ENCODE data around the gene PLPPR4.

Gene PLPPR4

GRCh38 chr1:99348397-99349132, 84.3 kb downstream of the PLPPR4 start:
- H3K4me3 ChIP-seq (ENCODE audit: low read depth, low read length): no peak overlapping the region
- no peak overlapping the region for H3K9ac ChIP-seq (ENCODE audit: low read depth, low read length)
- no peaks in the 10 kb centered on the region for H3K4me1 ChIP-seq (ENCODE audit: control insufficient read depth, insufficient read depth, low read length)
- no peaks in the 10 kb centered on the region for H3K9me3 ChIP-seq (ENCODE audit: control insufficient read depth, insufficient read depth, low read length)
- no peak overlapping the region for H3K27ac ChIP-seq (ENCODE audit: low read depth, low read length)
- no peaks in the 10 kb centered on the region for H3K36me3 ChIP-seq (ENCODE audit: control insufficient read depth, insufficient read depth, low read length)
- no peaks in the 10 kb centered on the region for H3K27me3 ChIP-seq (ENCODE audit: control insufficient read depth, insufficient read depth, low read length)

- Histone ChIP-seq H3K4me1 (ENCODE audit: control insufficient read depth, insufficient read depth, low read length) (no peaks in the 10 kb centered on the region), H3K9me3 (ENCODE audit: control insufficient read depth, insufficient read depth, low read length) (no peaks in the 10 kb centered on the region), H3K4me3 (ENCODE audit: low read depth, low read length) (no peak overlapping the region), H3K27ac (ENCODE audit: low read depth, low read length) (no peak overlapping the region), H3K36me3 (ENCODE audit: control insufficient read depth, insufficient read depth, low read length) (no peaks in the 10 kb centered on the region), H3K27me3 (ENCODE audit: control insufficient read depth, insufficient read depth, low read length) (no peaks in the 10 kb centered on the region), H3K9ac (ENCODE audit: low read depth, low read length) (no peak overlapping the region)
These were observed 88.5 kb downstream of the PLPPR4 start for GRCh38 chr1:99352821-99353220.

GRCh38 chr1:99358770-99359169, 94.5 kb downstream of the PLPPR4 start:
- H3K36me3 ChIP-seq (ENCODE audit: control insufficient read depth, insufficient read depth, low read length): no peaks in the 10 kb centered on the region
- no peak overlapping the region for H3K27ac ChIP-seq (ENCODE audit: low read depth, low read length)
- no peaks in the 10 kb centered on the region for H3K27me3 ChIP-seq (ENCODE audit: control insufficient read depth, insufficient read depth, low read length)
- H3K9ac ChIP-seq (ENCODE audit: low read depth, low read length): no peak overlapping the region
- no peaks in the 10 kb centered on the region for H3K9me3 ChIP-seq (ENCODE audit: control insufficient read depth, insufficient read depth, low read length)
- H3K4me3 ChIP-seq (ENCODE audit: low read depth, low read length): no peak overlapping the region
- no peaks in the 10 kb centered on the region for H3K4me1 ChIP-seq (ENCODE audit: control insufficient read depth, insufficient read depth, low read length)

All from HUES48 (cell line).